Vagina (tissue), 2 donors: ENCODE measurements around the gene STAT4. TPM values are rescaled to one million over a fixed set of nuclear protein-coding genes. Genes with fewer than 3 reads are reported as not detected.
A peak's percentile ranks its signal among the peaks of the same experiment; 100 is the strongest.

ENCODE experiments used
- DNase-seq, 2 donors: peaks; one replicate each; pipeline ENCODE4 v3.0.0-alpha.2; 2017; ENCODE audit errors: extremely low spot score in 2 of 2
- H3K27ac ChIP-seq: fragments of 200-600 bp; sonication (generic); one replicate; pipeline ENCODE4 v1.5.1; 2019
- H3K27me3 ChIP-seq: fragments of 200-600 bp; sonication (generic); one replicate; pipeline ENCODE4 v1.5.1; 2019
- H3K36me3 ChIP-seq, 2 donors: fragments of 200-600 bp; sonication (generic); one replicate each; pipeline ENCODE4 v1.5.1; 2017 to 2019
- H3K4me1 ChIP-seq: fragments of 200-600 bp; sonication (generic); one replicate; pipeline ENCODE4 v1.5.1; 2019
- H3K4me3 ChIP-seq, 2 donors: fragments of 200-600 bp; sonication (generic); 1 replicate in 1 of 2; 2 replicates in 1 of 2; pipeline ENCODE4 v1.5.1; 2016 to 2019
- H3K9me3 ChIP-seq: fragments of 200-600 bp; sonication (generic); one replicate; pipeline ENCODE4 v1.5.1; 2019
- POLR2A ChIP-seq, 2 donors: fragments of 450-650 bp; IDR thresholded peaks; one replicate each; pipeline ENCODE4 v1.6.1; 2017; ENCODE audit warnings: antibody characterized with exemption in 2 of 2, mild to moderate bottlenecking in 2 of 2, moderate library complexity in 2 of 2
- POLR2AphosphoS5 ChIP-seq, 2 donors: sonication (generic); formaldehyde crosslinking; IDR thresholded peaks; one replicate each; pipeline ENCODE4 v1.9.0; 2017; ENCODE audit warnings: antibody characterized with exemption in 2 of 2, mild to moderate bottlenecking in 2 of 2, low read depth in 1 of 2; ENCODE audit not compliant: insufficient read depth in 1 of 2
- intact Hi-C: fragments of 100-400 bp; cut with DNase I; formaldehyde crosslinking; loops from one replicate; pipeline ENCODE4 v1.15.1; 2023
- total RNA-seq: library from RNA; depleted of rRNA; stranded (reverse); fragments of >200 nt; gene quantifications from one replicate; pipeline ENCODE4 v1.2.3, GENCODE V29; 2016
- TF ChIP-seq, protein P1 (sequence below), 3 experiments: fragments of 450-650 bp in 2 of 3; fragments of 200-600 bp in 1 of 3; sonication (generic) in 1 of 3; IDR thresholded peaks; one replicate each; pipeline ENCODE4 v1.5.1; 2017 to 2019; ENCODE audit warnings: antibody characterized with exemption in 3 of 3, mild to moderate bottlenecking in 2 of 3, moderate library complexity in 2 of 3

Gene STAT4
- total RNA-seq, 1 donor from 2014 or later = 9.1 TPM

GRCh38 chr2:191190861-191191552, 40.2 kb upstream of the STAT4 start:
- Histone ChIP-seq H3K9me3 (no peaks in the 10 kb centered on the region), H3K36me3 (no peaks in the 10 kb centered on the region), H3K4me3 (no peak overlapping the region), H3K27ac (no peak overlapping the region), H3K27me3 (no peaks in the 10 kb centered on the region), H3K4me1 (no peaks in the 10 kb centered on the region)
- TF ChIP-seq POLR2A (IDR thresholded peaks at IDR 0.05) = no peak
- no peak for TF ChIP-seq POLR2AphosphoS5 (IDR thresholded peaks at IDR 0.05; ENCODE audit: insufficient read depth in 1 of 2, low read depth in 1 of 2)
- TF ChIP-seq, protein P1, sequence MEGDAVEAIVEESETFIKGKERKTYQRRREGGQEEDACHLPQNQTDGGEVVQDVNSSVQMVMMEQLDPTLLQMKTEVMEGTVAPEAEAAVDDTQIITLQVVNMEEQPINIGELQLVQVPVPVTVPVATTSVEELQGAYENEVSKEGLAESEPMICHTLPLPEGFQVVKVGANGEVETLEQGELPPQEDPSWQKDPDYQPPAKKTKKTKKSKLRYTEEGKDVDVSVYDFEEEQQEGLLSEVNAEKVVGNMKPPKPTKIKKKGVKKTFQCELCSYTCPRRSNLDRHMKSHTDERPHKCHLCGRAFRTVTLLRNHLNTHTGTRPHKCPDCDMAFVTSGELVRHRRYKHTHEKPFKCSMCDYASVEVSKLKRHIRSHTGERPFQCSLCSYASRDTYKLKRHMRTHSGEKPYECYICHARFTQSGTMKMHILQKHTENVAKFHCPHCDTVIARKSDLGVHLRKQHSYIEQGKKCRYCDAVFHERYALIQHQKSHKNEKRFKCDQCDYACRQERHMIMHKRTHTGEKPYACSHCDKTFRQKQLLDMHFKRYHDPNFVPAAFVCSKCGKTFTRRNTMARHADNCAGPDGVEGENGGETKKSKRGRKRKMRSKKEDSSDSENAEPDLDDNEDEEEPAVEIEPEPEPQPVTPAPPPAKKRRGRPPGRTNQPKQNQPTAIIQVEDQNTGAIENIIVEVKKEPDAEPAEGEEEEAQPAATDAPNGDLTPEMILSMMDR (IDR thresholded peaks at IDR 0.05) = no peak
- peak in 1 of 2 donors; percentile 52 for DNase-seq
- intact Hi-C loops = no loop called here

GRCh38 chr2:191190435-191190834, 39.6 kb upstream of the STAT4 start:
- DNase-seq = peak in 1 of 2 donors; percentile 47

GRCh38 chr2:191189112-191189635, 38.4 kb upstream of the STAT4 start:
- no peaks in the 10 kb centered on the region for H3K9me3 ChIP-seq
- H3K36me3 ChIP-seq = no peaks in the 10 kb centered on the region
- no peaks in the 10 kb centered on the region for H3K27me3 ChIP-seq
- TF ChIP-seq, protein P1 (IDR thresholded peaks at IDR 0.05) = no peak
- no peak for TF ChIP-seq POLR2AphosphoS5 (IDR thresholded peaks at IDR 0.05; ENCODE audit: insufficient read depth in 1 of 2, low read depth in 1 of 2)
- TF ChIP-seq POLR2A (IDR thresholded peaks at IDR 0.05) = no peak
- H3K27ac ChIP-seq = no peak overlapping the region
- H3K4me3 ChIP-seq = no peak overlapping the region
- H3K4me1 ChIP-seq = no peaks in the 10 kb centered on the region
- peak in 1 of 2 donors; percentile 18 for DNase-seq
- intact Hi-C loops = no loop called here

More at GRCh38 chr2:191190435-191190834, 39.6 kb upstream of the STAT4 start:
- intact Hi-C loops = no loop called here
- Histone ChIP-seq H3K36me3 (no peaks in the 10 kb centered on the region), H3K4me3 (no peak overlapping the region), H3K9me3 (no peaks in the 10 kb centered on the region), H3K27me3 (no peaks in the 10 kb centered on the region), H3K4me1 (no peaks in the 10 kb centered on the region), H3K27ac (no peak overlapping the region)
- TF ChIP-seq, protein P1 (IDR thresholded peaks at IDR 0.05) = no peak
- TF ChIP-seq POLR2AphosphoS5 (IDR thresholded peaks at IDR 0.05; ENCODE audit: insufficient read depth in 1 of 2, low read depth in 1 of 2) (no peak), POLR2A (IDR thresholded peaks at IDR 0.05) (no peak)

GRCh38 chr2:191188550-191189093, 37.8 kb upstream of the STAT4 start:
- Histone ChIP-seq H3K36me3 (no peaks in the 10 kb centered on the region), H3K27ac (no peak overlapping the region), H3K9me3 (no peaks in the 10 kb centered on the region), H3K27me3 (no peaks in the 10 kb centered on the region), H3K4me1 (no peaks in the 10 kb centered on the region), H3K4me3 (no peak overlapping the region)
- DNase-seq = no peak
- no peak for TF ChIP-seq POLR2AphosphoS5 (IDR thresholded peaks at IDR 0.05; ENCODE audit: insufficient read depth in 1 of 2, low read depth in 1 of 2)
- TF ChIP-seq, protein P1 (IDR thresholded peaks at IDR 0.05) = no peak
- TF ChIP-seq POLR2A (IDR thresholded peaks at IDR 0.05) = no peak
- intact Hi-C loops = no loop called here
